SJSA1 (cell line): ENCODE data around the gene BABAM2. TPM values are rescaled to one million over a fixed set of nuclear protein-coding genes. Genes with fewer than 3 reads are reported as not detected.

Source experiments
- DNase-seq, 2 experiments: peaks; one replicate each; pipeline ENCODE4 v3.0.0-alpha.2; 2015 to 2020; ENCODE audit warnings: low spot score in 2 of 2, low read depth in 1 of 2
- H3K27ac ChIP-seq: fragments of 250-450 bp; sonication (Bioruptor Pico); 2 replicates; pipeline ENCODE4 v1.5.1; 2020; ENCODE audit warnings: mild to moderate bottlenecking, moderate library complexity
- H3K27me3 ChIP-seq: fragments of 250-450 bp; sonication (Bioruptor Pico); replicated peaks from 2 replicates; pipeline ENCODE4 v1.5.1; 2020; ENCODE audit warnings: mild to moderate bottlenecking, moderate library complexity
- H3K36me3 ChIP-seq: fragments of 250-450 bp; sonication (Bioruptor Pico); 2 replicates; pipeline ENCODE4 v1.5.1; 2020; ENCODE audit warnings: mild to moderate bottlenecking
- H3K4me1 ChIP-seq: fragments of 250-450 bp; sonication (Bioruptor Pico); replicated peaks from 2 replicates; pipeline ENCODE4 v1.6.1; 2021; ENCODE audit warnings: mild to moderate bottlenecking
- H3K4me3 ChIP-seq: fragments of 250-450 bp; sonication (Bioruptor Pico); 2 replicates; pipeline ENCODE4 v1.5.1; 2020; ENCODE audit warnings: mild to moderate bottlenecking
- H3K9me3 ChIP-seq: fragments of 250-450 bp; sonication (Bioruptor Pico); replicated peaks from 2 replicates; pipeline ENCODE4 v1.5.1; 2020; ENCODE audit warnings: mild to moderate bottlenecking
- total RNA-seq: library from RNA; depleted of rRNA; stranded (reverse); fragments of >200 nt; shearing (Covaris generic); gene quantifications from 2 replicates; pipeline ENCODE4 v1.2.3, GENCODE V29; 2014

Gene BABAM2
- total RNA-seq, 1 experiment from 2014 or later, result 24.6 TPM

DNA sequence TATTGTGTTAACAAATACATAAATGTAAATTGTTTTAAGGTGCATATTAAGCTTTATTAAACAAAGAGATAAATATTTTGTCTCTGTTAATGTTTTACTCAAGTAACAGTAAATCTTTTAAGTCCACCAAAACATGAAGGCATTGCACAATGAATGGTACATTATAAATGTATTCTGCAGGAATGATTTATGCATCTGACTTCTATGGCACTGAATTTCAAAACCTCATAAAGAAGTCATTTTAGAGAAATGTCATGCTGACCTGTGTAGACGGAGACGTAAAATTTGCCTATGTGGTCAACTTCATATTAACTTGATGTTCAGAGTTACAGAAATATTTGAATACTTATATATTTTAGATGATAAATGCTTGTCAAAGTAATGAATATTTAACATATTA is 194.7 kb downstream of the BABAM2 start:
- DNase-seq, result no peak
- H3K27ac ChIP-seq, result no peak overlapping the region
- H3K9me3 ChIP-seq, result no peaks in the 10 kb centered on the region
- H3K4me3 ChIP-seq, result no peak overlapping the region
- no peaks in the 10 kb centered on the region for H3K36me3 ChIP-seq
- H3K27me3 ChIP-seq, result no peaks in the 10 kb centered on the region; the same call in 1 of the 2 replicates
- H3K4me1 ChIP-seq, result peaks cover 48% of the 10 kb centered on the region

- H3K27me3 ChIP-seq, result no peaks in the 10 kb centered on the region; the same call in 1 of the 2 replicates
- no peak overlapping the region for H3K27ac ChIP-seq
- peaks cover 34% of the 10 kb centered on the region for H3K4me1 ChIP-seq
- H3K4me3 ChIP-seq, result no peak overlapping the region
- H3K36me3 ChIP-seq, result no peaks in the 10 kb centered on the region
- no peak for DNase-seq
- H3K9me3 ChIP-seq, result no peaks in the 10 kb centered on the region
These were observed 196.1 kb downstream of the BABAM2 start for GRCh38 chr2:28086611-28087010.

DNA sequence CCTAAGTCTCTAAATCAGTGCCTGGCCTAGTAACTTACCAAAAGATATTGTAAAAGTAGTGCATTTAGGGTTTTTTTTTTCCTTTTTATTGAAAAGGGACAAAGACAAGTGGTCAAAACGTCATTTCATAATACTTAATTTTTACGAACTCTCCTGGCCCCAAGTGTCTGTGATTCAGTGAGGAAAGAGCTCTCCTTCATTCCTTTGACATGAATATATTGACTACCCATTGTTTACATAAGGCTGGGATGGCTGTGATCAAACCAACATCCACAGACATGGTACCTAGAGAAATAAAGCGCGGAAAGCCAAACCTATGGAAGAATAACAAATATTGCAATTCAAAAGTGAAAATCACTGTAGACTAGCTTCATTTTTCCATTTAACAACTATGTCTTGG is 198.4 kb downstream of the BABAM2 start:
- H3K27me3 ChIP-seq, result no peaks in the 10 kb centered on the region; the same call in 1 of the 2 replicates
- no peak overlapping the region for H3K4me3 ChIP-seq
- no peaks in the 10 kb centered on the region for H3K36me3 ChIP-seq
- no peaks in the 10 kb centered on the region for H3K9me3 ChIP-seq
- DNase-seq, result peak in 1 of 2 experiments; percentile 16
- H3K4me1 ChIP-seq, result peaks cover 18% of the 10 kb centered on the region
- H3K27ac ChIP-seq, result no peak overlapping the region

- H3K27me3 ChIP-seq, result no peaks in the 10 kb centered on the region; the same call in 1 of the 2 replicates
- DNase-seq, result no peak
- H3K4me3 ChIP-seq, result no peak overlapping the region
- peaks cover 17% of the 10 kb centered on the region for H3K4me1 ChIP-seq
- H3K9me3 ChIP-seq, result no peaks in the 10 kb centered on the region
- no peaks in the 10 kb centered on the region for H3K36me3 ChIP-seq
- no peak overlapping the region for H3K27ac ChIP-seq
These were observed 199.0 kb downstream of the BABAM2 start for GRCh38 chr2:28089486-28089885.

GRCh38 chr2:28093308-28093707 is 202.8 kb downstream of the BABAM2 start:
- H3K9me3 ChIP-seq, result no peaks in the 10 kb centered on the region
- H3K4me3 ChIP-seq, result no peak overlapping the region
- no peaks in the 10 kb centered on the region; the same call in 1 of the 2 replicates for H3K27me3 ChIP-seq
- no peaks in the 10 kb centered on the region for H3K36me3 ChIP-seq
- no peak overlapping the region for H3K27ac ChIP-seq
- no peak for DNase-seq
- H3K4me1 ChIP-seq, result peaks cover 17% of the 10 kb centered on the region

DNA sequence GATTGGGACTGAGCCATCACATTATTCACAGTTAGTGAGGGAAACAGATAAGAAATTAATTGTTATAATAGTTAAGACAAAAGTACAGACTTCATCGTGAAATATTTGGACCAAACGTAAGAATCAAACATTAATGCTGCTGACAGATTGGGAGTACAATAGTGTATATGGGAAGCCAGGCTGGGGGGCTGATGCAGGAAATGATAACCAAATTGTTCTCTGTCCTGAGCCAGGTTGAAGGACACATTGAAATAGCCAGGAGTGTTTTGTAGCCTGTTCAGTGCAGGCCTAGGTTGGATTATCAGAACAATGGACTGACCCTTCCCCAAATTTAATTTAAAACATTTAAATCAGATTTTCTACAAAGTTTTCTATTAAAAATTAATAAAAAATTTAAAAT is 203.2 kb downstream of the BABAM2 start:
- no peaks in the 10 kb centered on the region; the same call in 1 of the 2 replicates for H3K27me3 ChIP-seq
- H3K9me3 ChIP-seq, result no peaks in the 10 kb centered on the region
- no peak overlapping the region for H3K27ac ChIP-seq
- H3K36me3 ChIP-seq, result no peaks in the 10 kb centered on the region
- DNase-seq, result no peak
- peaks cover 12% of the 10 kb centered on the region for H3K4me1 ChIP-seq
- H3K4me3 ChIP-seq, result no peak overlapping the region

- no peaks in the 10 kb centered on the region for H3K36me3 ChIP-seq
- H3K4me1 ChIP-seq, result peaks cover 4% of the 10 kb centered on the region; the same call in 1 of the 2 replicates
- H3K9me3 ChIP-seq, result no peaks in the 10 kb centered on the region
- no peak overlapping the region for H3K4me3 ChIP-seq
- DNase-seq, result no peak
- no peaks in the 10 kb centered on the region for H3K27me3 ChIP-seq
- no peak overlapping the region for H3K27ac ChIP-seq
These were observed 204.2 kb downstream of the BABAM2 start for GRCh38 chr2:28094739-28095138.

GRCh38 chr2:28095622-28096021 is 205.1 kb downstream of the BABAM2 start:
- no peak for DNase-seq
- H3K4me1 ChIP-seq, result peaks cover 4% of the 10 kb centered on the region; the same call in 1 of the 2 replicates
- no peaks in the 10 kb centered on the region for H3K27me3 ChIP-seq
- no peaks in the 10 kb centered on the region for H3K9me3 ChIP-seq
- no peak overlapping the region for H3K4me3 ChIP-seq
- no peak overlapping the region for H3K27ac ChIP-seq
- no peaks in the 10 kb centered on the region for H3K36me3 ChIP-seq

DNA sequence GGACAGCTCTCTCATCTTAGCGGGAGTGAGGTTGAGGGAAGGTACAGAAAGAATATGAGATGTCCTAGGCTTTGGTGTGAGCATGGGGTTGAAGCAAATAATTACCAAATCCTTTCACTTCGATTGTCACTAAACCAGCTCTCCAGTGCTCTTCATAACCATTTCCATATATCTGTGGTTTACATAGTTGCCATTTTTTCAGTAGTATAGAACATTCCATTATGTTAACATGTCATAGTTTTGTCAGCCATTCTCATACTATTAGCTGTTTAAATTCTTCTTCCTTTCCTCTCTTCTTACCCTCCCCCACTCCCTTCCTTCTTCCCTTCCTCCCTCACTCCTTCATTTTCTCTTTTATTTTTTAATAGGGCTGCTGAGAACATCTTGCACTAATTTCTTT is 205.9 kb downstream of the BABAM2 start:
- no peaks in the 10 kb centered on the region for H3K27me3 ChIP-seq
- H3K27ac ChIP-seq, result no peak overlapping the region
- no peaks in the 10 kb centered on the region for H3K9me3 ChIP-seq
- H3K36me3 ChIP-seq, result no peaks in the 10 kb centered on the region
- DNase-seq, result no peak
- H3K4me1 ChIP-seq, result peaks cover 4% of the 10 kb centered on the region; the same call in 1 of the 2 replicates
- no peak overlapping the region for H3K4me3 ChIP-seq

- Histone ChIP-seq H3K4me3 (no peak overlapping the region), H3K36me3 (no peaks in the 10 kb centered on the region), H3K4me1 (peaks cover 15% of the 10 kb centered on the region), H3K9me3 (no peaks in the 10 kb centered on the region; the same call in 1 of the 2 replicates), H3K27ac (no peak overlapping the region), H3K27me3 (no peaks in the 10 kb centered on the region)
- DNase-seq, result no peak
These were observed 208.1 kb downstream of the BABAM2 start for GRCh38 chr2:28098501-28099225.

- Histone ChIP-seq H3K27ac (no peak overlapping the region), H3K36me3 (no peaks in the 10 kb centered on the region), H3K4me1 (peaks cover 15% of the 10 kb centered on the region)
These were observed 210.6 kb downstream of the BABAM2 start for GRCh38 chr2:28101123-28101522.

DNA sequence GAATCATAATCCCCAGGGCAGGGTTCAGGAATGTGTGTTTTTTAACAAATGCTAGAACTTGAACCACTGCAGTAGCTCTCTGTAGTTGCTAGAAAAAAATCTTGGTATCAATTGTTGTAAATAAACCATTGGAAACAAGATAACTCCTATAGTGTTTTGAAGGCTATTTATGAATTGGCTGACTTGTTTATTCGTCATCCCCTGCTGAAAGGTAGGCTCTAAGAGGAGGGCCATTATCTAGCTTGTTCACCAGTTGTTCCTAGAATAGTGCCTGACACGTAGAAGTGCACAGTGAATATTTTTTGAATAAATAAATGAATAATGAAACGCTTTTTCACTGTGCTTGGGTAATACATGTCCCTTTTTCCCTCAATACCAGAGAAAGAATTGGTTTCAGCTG is 211.4 kb downstream of the BABAM2 start:
- Histone ChIP-seq H3K9me3 (no peaks in the 10 kb centered on the region; the same call in 1 of the 2 replicates), H3K4me1 (peaks cover 11% of the 10 kb centered on the region), H3K36me3 (no peaks in the 10 kb centered on the region), H3K27me3 (no peaks in the 10 kb centered on the region), H3K4me3 (no peak overlapping the region), H3K27ac (no peak overlapping the region)
- DNase-seq, result no peak

More at GRCh38 chr2:28101123-28101522, 210.6 kb downstream of the BABAM2 start:
- no peak overlapping the region for H3K4me3 ChIP-seq
- no peaks in the 10 kb centered on the region; the same call in 1 of the 2 replicates for H3K9me3 ChIP-seq
- DNase-seq, result no peak
- H3K27me3 ChIP-seq, result no peaks in the 10 kb centered on the region

- H3K36me3 ChIP-seq, result no peaks in the 10 kb centered on the region
- DNase-seq, result peak in 1 of 2 experiments; percentile 15
- no peak overlapping the region for H3K27ac ChIP-seq
- H3K4me3 ChIP-seq, result no peak overlapping the region
- H3K9me3 ChIP-seq, result no peaks in the 10 kb centered on the region; the same call in 1 of the 2 replicates
- peaks cover 11% of the 10 kb centered on the region for H3K4me1 ChIP-seq
- H3K27me3 ChIP-seq, result no peaks in the 10 kb centered on the region
These were observed 211.9 kb downstream of the BABAM2 start for GRCh38 chr2:28102455-28102874.

GRCh38 chr2:28103611-28104010 is 213.1 kb downstream of the BABAM2 start:
- DNase-seq, result no peak
- Histone ChIP-seq H3K36me3 (no peaks in the 10 kb centered on the region), H3K9me3 (no peaks in the 10 kb centered on the region; the same call in 1 of the 2 replicates), H3K27me3 (no peaks in the 10 kb centered on the region), H3K27ac (no peak overlapping the region), H3K4me1 (peaks cover 11% of the 10 kb centered on the region), H3K4me3 (no peak overlapping the region)
